Hematopoietic multipotent progenitor cell treated with erythropoietin and hydrocortisone succinate and interleukin-3 and kit ligand, for 15 days (in vitro differentiated cells): ENCODE results near the gene GIMD1.
"Not testable (repeated sequence)": the region's sequence is repeated elsewhere in the genome, so short reads cannot be mapped to it uniquely, and the experiment has no call there.

ENCODE experiments used
- DNase-seq: peaks from one replicate; pipeline ENCODE4 v3.0.0-alpha.2; 2015; ENCODE audit warnings: low spot score

The GIMD1 gene

GRCh38 chr4:106347167-106347566, 21.4 kb downstream of the GIMD1 start:
- DNase-seq: no peak

GRCh38 chr4:106344647-106344970, 24.0 kb downstream of the GIMD1 start:
- DNase-seq: no peak

GRCh38 chr4:106343865-106344646, 24.5 kb downstream of the GIMD1 start:
- no peak for DNase-seq

DNA sequence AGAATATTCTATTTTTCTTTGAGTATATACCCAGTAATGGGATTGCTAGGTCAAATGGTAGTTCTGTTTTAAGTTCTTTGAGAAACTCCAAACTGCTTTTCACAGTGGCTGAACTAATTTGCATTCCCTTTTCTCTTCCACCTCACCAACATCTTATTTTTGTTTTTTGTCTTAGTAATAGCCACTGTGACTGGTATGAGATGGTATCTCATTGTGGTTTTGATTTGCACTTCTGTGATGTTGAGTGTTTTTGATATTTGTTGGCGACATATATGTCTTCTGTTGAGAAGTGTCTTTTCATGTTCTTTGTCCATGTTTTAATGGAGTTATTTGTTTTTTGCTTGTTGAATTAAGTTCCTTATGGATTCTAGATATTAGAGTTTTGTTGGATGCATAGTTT, 27.8 kb downstream of the GIMD1 start:
- DNase-seq: no peak

DNA sequence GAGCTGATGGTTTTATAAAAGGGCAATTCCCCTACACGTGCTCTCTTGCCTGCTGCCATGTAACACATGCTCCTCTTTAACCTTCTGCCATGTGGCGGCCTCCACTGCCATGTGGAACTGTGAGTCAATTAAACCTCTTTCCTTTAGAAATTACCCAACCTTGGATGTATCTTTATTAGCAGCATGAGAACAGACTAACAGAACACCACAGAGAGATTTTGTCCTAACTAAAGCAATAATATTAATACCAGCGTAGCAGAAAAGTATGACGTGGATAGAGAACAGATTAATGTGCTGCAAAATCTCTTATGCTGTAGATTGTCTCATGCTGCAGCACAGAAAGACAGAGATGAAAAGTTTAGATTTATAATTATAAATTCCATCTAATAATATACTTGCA, 29.1 kb downstream of the GIMD1 start:
- no peak for DNase-seq

- DNase-seq: no peak
These were observed 29.9 kb downstream of the GIMD1 start for GRCh38 chr4:106338671-106339070.

GRCh38 chr4:106337916-106338315, 30.7 kb downstream of the GIMD1 start:
- DNase-seq: no peak

DNA sequence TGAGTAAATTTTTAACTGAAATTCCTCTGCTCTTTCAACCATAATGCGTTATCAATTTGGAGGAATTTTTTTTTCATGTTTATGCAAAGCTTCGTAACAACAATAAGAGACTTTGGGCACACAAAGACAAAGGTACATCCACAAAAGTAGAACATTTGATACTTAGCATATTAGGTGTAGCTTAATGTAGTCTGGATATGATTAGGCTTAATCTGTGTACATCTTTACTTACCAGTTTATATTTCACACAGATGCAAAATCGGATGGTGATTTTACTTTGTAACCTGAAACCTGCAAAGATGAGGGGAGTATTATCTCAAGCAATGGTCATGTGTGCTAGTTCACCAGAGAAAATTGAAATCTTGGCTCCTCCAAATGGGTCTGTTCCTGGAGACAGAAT, 32.0 kb downstream of the GIMD1 start:
- no peak for DNase-seq

- DNase-seq: no peak
These were observed 33.7 kb downstream of the GIMD1 start for GRCh38 chr4:106334741-106335470.

DNA sequence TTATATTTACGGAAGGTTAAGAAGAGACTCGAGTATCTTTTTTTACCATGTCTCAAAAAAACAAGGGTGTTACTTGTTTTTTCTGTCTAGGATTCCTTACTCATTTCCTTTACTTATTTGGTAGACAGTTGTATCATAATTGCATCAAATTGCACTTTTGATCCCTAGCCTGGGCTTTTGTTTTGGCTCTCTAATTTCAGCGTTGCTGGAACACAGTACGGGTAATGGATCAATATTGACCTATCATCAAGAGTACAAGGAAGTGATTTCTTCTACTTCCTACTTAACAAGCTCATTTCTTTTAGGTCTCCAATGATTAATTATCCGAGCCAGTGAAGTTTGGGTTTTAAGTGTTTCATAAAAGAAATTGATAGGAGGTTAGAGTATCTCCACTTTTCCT, 35.4 kb downstream of the GIMD1 start:
- no peak for DNase-seq

- peak; percentile 21 for DNase-seq
These were observed 39.4 kb downstream of the GIMD1 start for GRCh38 chr4:106329041-106329618.

DNA sequence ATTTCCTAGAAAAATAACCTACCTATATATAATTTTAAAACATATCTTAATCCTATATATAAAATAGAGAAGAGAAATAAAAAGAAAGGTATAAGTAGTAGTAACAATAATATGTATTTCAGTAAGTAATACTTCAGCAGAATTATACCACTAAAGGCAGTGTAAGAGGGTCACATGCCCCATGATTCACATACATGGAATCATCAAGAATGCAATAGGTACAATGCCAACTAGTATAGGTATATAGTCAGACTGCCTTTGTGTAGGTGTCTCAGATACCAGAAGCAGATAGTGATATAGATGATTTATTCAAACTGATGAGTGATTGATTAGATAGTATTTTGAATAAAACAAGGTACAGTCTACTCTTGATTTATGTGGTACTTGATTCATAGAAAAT, 42.8 kb downstream of the GIMD1 start:
- DNase-seq: no peak

DNA sequence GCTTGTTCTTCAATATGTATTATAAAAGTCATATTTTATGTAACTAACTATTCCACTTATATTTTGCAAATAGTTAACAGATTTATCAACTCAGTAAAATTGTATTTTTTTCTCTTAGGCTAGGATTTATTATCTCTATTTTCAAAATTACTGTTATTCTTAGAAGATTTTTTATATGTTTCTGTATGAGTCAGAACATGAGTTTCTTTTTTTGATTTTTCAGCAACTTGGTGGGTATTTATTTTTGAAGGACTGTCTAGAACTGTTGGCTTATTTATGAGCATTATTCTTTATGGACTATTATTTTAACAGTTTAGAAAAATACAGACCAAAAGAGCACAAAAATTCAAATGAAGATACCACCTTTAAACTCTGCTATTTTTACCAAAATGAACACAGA, 45.5 kb downstream of the GIMD1 start:
- DNase-seq: no peak

- DNase-seq: not testable (repeated sequence)
These were observed 46.8 kb downstream of the GIMD1 start for GRCh38 chr4:106321814-106322213.

- DNase-seq: not testable (repeated sequence)
These were observed 47.4 kb downstream of the GIMD1 start for GRCh38 chr4:106321168-106321567.

DNA sequence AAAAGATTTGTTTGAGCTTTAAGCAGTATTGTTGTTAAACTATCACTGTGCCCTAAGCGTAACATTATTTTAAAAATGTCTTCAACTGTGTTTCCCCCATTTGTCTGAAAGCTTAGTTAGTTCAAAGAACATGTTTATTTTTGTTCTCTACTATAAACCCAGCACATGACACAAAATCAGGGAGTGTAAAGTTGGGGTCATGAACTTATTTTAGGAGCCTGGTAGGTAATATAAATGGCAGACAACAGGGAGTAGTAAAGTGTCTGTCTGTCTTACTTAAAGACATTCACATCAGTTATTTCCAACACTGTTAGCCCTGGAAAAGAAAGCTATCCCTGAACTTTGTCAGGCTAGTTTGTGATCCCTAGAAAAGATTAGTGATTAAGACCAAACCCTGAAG, 48.3 kb downstream of the GIMD1 start:
- no peak for DNase-seq

GRCh38 chr4:106318511-106318910, 50.1 kb downstream of the GIMD1 start:
- no peak for DNase-seq

DNA sequence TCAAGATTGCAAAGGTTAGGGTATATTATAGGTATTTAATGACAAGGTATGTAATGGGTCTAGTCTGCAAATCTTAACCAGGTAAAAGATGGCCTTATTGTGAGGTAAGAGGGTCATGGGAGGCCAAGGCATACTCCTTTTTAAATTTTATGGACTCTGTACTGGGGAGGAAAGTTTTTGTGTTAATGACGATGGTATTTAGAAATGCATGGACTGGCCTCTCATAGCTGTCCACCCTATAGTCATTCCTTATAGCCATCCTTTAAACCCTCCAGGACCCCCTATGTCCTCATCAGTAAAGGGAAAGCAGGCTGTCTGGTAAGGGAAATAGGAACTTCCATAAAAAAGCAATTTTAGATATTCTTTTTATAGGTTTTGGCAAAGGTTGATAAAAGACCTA, 50.8 kb downstream of the GIMD1 start:
- DNase-seq: no peak

GRCh38 chr4:106316773-106317409, 51.7 kb downstream of the GIMD1 start:
- peak; percentile 10 for DNase-seq

- peak; percentile 89 for DNase-seq
These were observed 52.4 kb downstream of the GIMD1 start, which contains the start of the genes AIMP1 and TBCK for GRCh38 chr4:106315968-106316772. Gene AIMP1, plus strand, starts transcription at chr4:106316550. Its CDS starts 8,460 bp downstream, at chr4:106325010. Gene TBCK, minus strand, starts transcription at chr4:106316209. Its CDS starts 7,249 bp downstream, at chr4:106308960.

DNA sequence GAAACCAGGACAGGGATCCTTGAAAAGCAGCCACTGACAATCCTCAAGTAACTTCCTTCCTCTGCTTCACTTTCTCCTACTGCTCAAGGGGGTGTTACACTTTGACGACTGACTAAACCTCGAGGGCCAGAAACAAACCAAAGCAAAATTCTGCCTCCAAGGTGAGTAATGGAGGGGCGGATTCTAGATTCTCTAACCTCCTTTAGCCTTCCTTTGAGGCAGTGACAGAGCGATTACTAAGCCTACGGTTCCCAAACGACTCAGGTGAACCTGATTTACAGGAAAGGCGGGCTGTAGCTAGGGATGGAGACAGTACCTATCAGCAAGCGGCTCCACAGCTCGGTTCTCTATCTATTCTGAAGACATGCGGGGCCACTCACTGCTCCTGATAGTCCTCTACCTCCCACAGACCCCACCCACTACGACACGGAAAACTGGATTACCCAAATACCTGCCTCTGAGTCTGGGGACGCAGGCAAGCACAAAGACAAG, 53.1 kb downstream of the GIMD1 start:
- DNase-seq: no peak

GRCh38 chr4:106314960-106315359, 53.6 kb downstream of the GIMD1 start:
- no peak for DNase-seq
